K562 (cell line): Measurements from ENCODE around the gene BTAF1. TPM values are rescaled to one million over a fixed set of nuclear protein-coding genes. Genes with fewer than 3 reads are reported as not detected.

Experiments
- ATAC-seq: fragments of 200-7000 bp; cut with Tn5 transposase; 3 replicates; pipeline ENCODE4 v1.9.1; 2020; ENCODE audit warnings: moderate library complexity
- BruUV-seq: library from RNA; stranded (reverse); fragments of 400-500 nt; replicated peaks from 2 replicates; lab custom pipeline; 2021; lab: Mats Ljungman, UMichigan
- CTCF ChIA-PET: fragments of 300-600 bp; formaldehyde crosslinking; extraction: SDS; loops from one replicate; lab custom pipeline; 2021; ENCODE audit warnings: low intra/inter-chr PET ratio; lab: Yijun Ruan, JAX
- POLR2A ChIA-PET: fragments of 300-600, 350-650 bp; sonication (Branson Sonifier 250); formaldehyde crosslinking; extraction: SDS; loops from one replicate; lab custom pipeline; 2021; ENCODE audit warnings: antibody characterized with exemption, inconsistent platforms; lab: Yijun Ruan, JAX
- DNase-seq, 4 experiments: peaks; one replicate each; pipeline versions ENCODE4 v3.0.0 to v3.0.0-alpha.2; 2011 to 2018; ENCODE audit warnings: low spot score in 3 of 4, mixed read lengths in 3 of 4; ENCODE audit errors: extremely low read depth in 1 of 4
- FAIRE-seq: peaks from 2 replicates; lab custom pipeline; 2011; peaks lifted over from hg19 to GRCh38; lab: Jason Lieb, UNC
- H2AFZ ChIP-seq: 2 replicates; pipeline ENCODE4 v1.6.0; 2011; ENCODE audit warnings: low read depth, low read length, control low read depth, inconsistent platforms
- H3K27ac ChIP-seq: fragments of 200-600 bp; 3 replicates; pipeline ENCODE4 v1.8.0; 2011; ENCODE audit warnings: low read depth, mild to moderate bottlenecking, control low read depth, inconsistent platforms, low read length, moderate library complexity, mixed read lengths; ENCODE audit errors: extremely low read depth
- H3K27me3 ChIP-seq, 2 experiments: fragments of 300-600 bp in 1 of 2; 2 replicates in 1 of 2; 3 replicates in 1 of 2; pipeline versions ENCODE4 v1.6.0 to v1.8.0; 2011; ENCODE audit warnings: inconsistent platforms in 2 of 2, low read length in 2 of 2, mild to moderate bottlenecking in 1 of 2, mixed read lengths in 1 of 2, moderate library complexity in 1 of 2; ENCODE audit not compliant: control insufficient read depth in 2 of 2, insufficient read depth in 2 of 2
- H3K36me3 ChIP-seq: fragments of 300-600 bp; 3 replicates; pipeline ENCODE4 v1.8.0; 2011; ENCODE audit warnings: mild to moderate bottlenecking, low read length, inconsistent platforms; ENCODE audit not compliant: control insufficient read depth, insufficient read depth
- H3K4me1 ChIP-seq, 2 experiments: fragments of 200-600 bp in 1 of 2; replicated peaks in 1 of 2; 2 replicates in 1 of 2; 3 replicates in 1 of 2; pipeline versions ENCODE4 v1.5.1 to v1.8.0; 2011; ENCODE audit warnings: inconsistent platforms in 2 of 2, low read length in 2 of 2, mild to moderate bottlenecking in 1 of 2, mixed read lengths in 1 of 2, moderate library complexity in 1 of 2; ENCODE audit not compliant: control insufficient read depth in 2 of 2, insufficient read depth in 2 of 2
- H3K4me2 ChIP-seq: 2 replicates; pipeline ENCODE4 v1.6.1; 2011; ENCODE audit warnings: low read length, control low read depth, inconsistent platforms, mixed read lengths; ENCODE audit not compliant: insufficient read depth
- H3K4me3 ChIP-seq: fragments of 200-600 bp; sonication (generic), shearing (Covaris generic); 2 replicates; pipeline ENCODE4 v1.5.1; 2016; ENCODE audit warnings: control low read depth, inconsistent platforms
- H3K79me2 ChIP-seq: fragments of 200-600 bp; 3 replicates; pipeline ENCODE4 v1.8.0; 2011; ENCODE audit warnings: low read length, inconsistent platforms; ENCODE audit not compliant: control insufficient read depth, insufficient read depth
- H3K9ac ChIP-seq, 2 experiments: 2 replicates each; pipeline versions ENCODE4 v1.6.0 to v1.6.1; 2011; ENCODE audit warnings: low read depth in 2 of 2, low read length in 2 of 2, control low read depth in 1 of 2, inconsistent platforms in 1 of 2, mild to moderate bottlenecking in 1 of 2, mixed read lengths in 1 of 2; ENCODE audit not compliant: insufficient read depth in 1 of 2
- H3K9me1 ChIP-seq: one replicate; pipeline ENCODE4 v1.6.0; 2011; ENCODE audit warnings: inconsistent platforms, mild to moderate bottlenecking, low read length, moderate library complexity; ENCODE audit not compliant: control insufficient read depth, insufficient read depth
- H3K9me3 ChIP-seq: replicated peaks from 2 replicates; pipeline ENCODE4 v1.5.1; 2011; ENCODE audit warnings: low read depth, low read length, inconsistent platforms; ENCODE audit not compliant: control insufficient read depth, insufficient read depth
- H4K20me1 ChIP-seq: replicated peaks from 2 replicates; pipeline ENCODE4 v1.6.1; 2011; ENCODE audit warnings: low read length, inconsistent platforms, mixed read lengths; ENCODE audit not compliant: control insufficient read depth, insufficient read depth
- BRCA1 ChIP-seq, 2 experiments: fragments of 450-650 bp in 1 of 2; sonication (generic) in 1 of 2; formaldehyde crosslinking in 1 of 2; IDR thresholded peaks; 2 replicates each; pipeline versions ENCODE4 v1.5.0 to v1.6.1; 2017 to 2020; ENCODE audit warnings: mild to moderate bottlenecking in 1 of 2, missing genetic modification reagents in 1 of 2
- HDAC1 ChIP-seq, 2 experiments: fragments of 450-650 bp; IDR thresholded peaks; 2 replicates each; pipeline ENCODE4 v1.6.1; 2016 to 2017; ENCODE audit warnings: inconsistent platforms in 1 of 2, mild to moderate bottlenecking in 1 of 2, moderate library complexity in 1 of 2
- JUND ChIP-seq, 2 experiments: IDR thresholded peaks; 2 replicates in 1 of 2; 3 replicates in 1 of 2; pipeline ENCODE4 v1.6.1; 2011; ENCODE audit warnings: borderline replicate concordance in 2 of 2, low read depth in 2 of 2, low read length in 2 of 2, improper control_type of control experiment in 1 of 2, missing biosample characterization in 1 of 2, missing genetic modification characterization in 1 of 2, missing genetic modification reagents in 1 of 2
- NR3C1 ChIP-seq: sonication (generic); formaldehyde crosslinking; IDR thresholded peaks from 2 replicates; pipeline ENCODE4 v1.8.1; 2022; ENCODE audit warnings: missing genetic modification reagents
- TRIM24 ChIP-seq, 2 experiments: fragments of 450-650 bp; IDR thresholded peaks; 2 replicates each; pipeline ENCODE4 v1.6.1; 2016
- ZNF140 ChIP-seq: fragments of 250-450 bp; sonication (Bioruptor Pico); IDR thresholded peaks from 2 replicates; pipeline ENCODE4 v1.8.0; 2021; ENCODE audit warnings: moderate library complexity, mild to moderate bottlenecking, inconsistent platforms
- ZNF408 ChIP-seq: fragments of 250-450 bp; sonication (Bioruptor Pico); IDR thresholded peaks from 2 replicates; pipeline ENCODE4 v1.4.0; 2020; ENCODE audit warnings: low read depth, mild to moderate bottlenecking, moderate library complexity
- WGBS: fragments of 100-300 bp; shearing (Covaris generic); methylation state at CpG from one replicate; pipeline ENCODE4 v1.1.6; 2016; ENCODE audit warnings: low coverage, mixed read lengths; ENCODE audit not compliant: insufficient coverage; ENCODE audit errors: missing lambda C conversion rate; 5-methylcytosine and 5-hydroxymethylcytosine counted together
- in situ Hi-C: fragments of 300-500 bp; cut with MboI; formaldehyde crosslinking; loops from 4 replicates; pipeline ENCODE4 v1.15.0; 2018; ENCODE audit warnings: inconsistent platforms, mixed read lengths
- intact Hi-C: fragments of 100-400 bp; cut with micrococcal nuclease; formaldehyde crosslinking; loops from 2 replicates; pipeline ENCODE4 v1.14.2; 2022
- polyA plus RNA-seq, 8 experiments: library from polyadenylated mRNA; depleted of rRNA in 4 of 8; stranded (reverse) in 5 of 8; unstranded in 3 of 8; fragments of >200 nt; fragmentation: Nextera tagmentation in 2 of 8; fragmentation: Illumina TruSeq in 1 of 8; extraction: Ambion mirVana in 2 of 8; extraction: Trizol in 1 of 8; gene quantifications; 2 replicates each; pipeline versions ENCODE4 v1.2.1 to v1.2.3, GENCODE V29; 2011 to 2014; ENCODE audit warnings: inconsistent platforms in 1 of 8, missing spikeins in 1 of 8
- total RNA-seq, 7 experiments: library from RNA; depleted of rRNA in 6 of 7; stranded (reverse); fragments of >200 nt in 6 of 7; fragmentation: Illumina TruSeq in 2 of 7; extraction: Trizol in 2 of 7; gene quantifications; 2 replicates each; pipeline versions ENCODE4 v1.2.1 to v1.2.3, GENCODE V29; 2011 to 2021; ENCODE audit warnings: low replicate concordance in 1 of 7
- TF ChIP-seq, protein P1 (sequence below): fragments of 250-450 bp; sonication (Bioruptor Pico); IDR thresholded peaks from 2 replicates; pipeline ENCODE4 v1.8.0; 2022; ENCODE audit warnings: inconsistent platforms, mild to moderate bottlenecking, moderate library complexity, borderline replicate concordance

Gene BTAF1
- total and polyA plus RNA-seq, 9 of the 15 experiments (the other 6 are each of a cell fraction or from before 2014, with no cell fraction given): 6.6 to 70.7 (median 30.5) TPM

DNA sequence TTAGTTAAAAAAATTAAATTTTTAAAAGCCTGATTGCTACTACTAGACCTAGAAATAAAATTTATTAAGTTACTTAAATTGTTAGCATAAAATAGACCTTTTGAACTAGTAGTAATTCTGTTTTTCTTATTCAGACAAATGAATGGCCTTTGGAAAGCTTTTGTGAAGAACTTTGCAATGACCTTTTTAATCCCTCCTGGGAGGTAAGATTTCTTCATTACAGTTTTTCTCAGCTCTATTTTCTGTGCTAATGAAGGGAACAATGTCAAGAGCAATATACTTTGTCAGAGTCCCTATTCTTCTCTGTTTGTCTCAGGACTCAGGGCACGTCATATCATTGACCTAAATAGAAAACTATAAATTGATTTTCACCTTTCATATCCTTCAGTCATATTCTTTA is 33.5 kb downstream of the BTAF1 start:
- 100% methylated on average over 1 of the region's 1 CpG for WGBS
- intact Hi-C loops (no loop called here), in situ Hi-C loops (no loop called here)
- DNase-seq (no peak), ATAC-seq (no peak), FAIRE-seq (no peak)
- ChIA-PET POLR2A (no interaction called here), CTCF (no interaction called here)
- Histone ChIP-seq H4K20me1 (no peaks in the 10 kb centered on the region), H3K4me3 (no peak overlapping the region), H3K27ac (no peak overlapping the region), H3K9me3 (no peaks in the 10 kb centered on the region), H3K4me2 (no peak overlapping the region), H3K9ac (no peak overlapping the region), H2AFZ (no peak overlapping the region), H3K27me3 (no peaks in the 10 kb centered on the region), H3K79me2 (no peaks in the 10 kb centered on the region; the same call in 2 of the 3 replicates), H3K9me1 (no peaks in the 10 kb centered on the region), H3K4me1 (no peaks in the 10 kb centered on the region), H3K36me3 (peaks cover 84% of the 10 kb centered on the region)
- no peak for TF ChIP-seq ZNF408 (CRISPR knock-in tag)
- no peak for TF ChIP-seq JUND (IDR thresholded peaks at IDR 0.05; ENCODE audit: borderline replicate concordance, low read depth, low read length)
- TF ChIP-seq JUND (tag; IDR thresholded peaks at IDR 0.05; ENCODE audit: borderline replicate concordance, low read depth, low read length): no peak
- no peak for TF ChIP-seq NR3C1
- TF ChIP-seq, protein P1, sequence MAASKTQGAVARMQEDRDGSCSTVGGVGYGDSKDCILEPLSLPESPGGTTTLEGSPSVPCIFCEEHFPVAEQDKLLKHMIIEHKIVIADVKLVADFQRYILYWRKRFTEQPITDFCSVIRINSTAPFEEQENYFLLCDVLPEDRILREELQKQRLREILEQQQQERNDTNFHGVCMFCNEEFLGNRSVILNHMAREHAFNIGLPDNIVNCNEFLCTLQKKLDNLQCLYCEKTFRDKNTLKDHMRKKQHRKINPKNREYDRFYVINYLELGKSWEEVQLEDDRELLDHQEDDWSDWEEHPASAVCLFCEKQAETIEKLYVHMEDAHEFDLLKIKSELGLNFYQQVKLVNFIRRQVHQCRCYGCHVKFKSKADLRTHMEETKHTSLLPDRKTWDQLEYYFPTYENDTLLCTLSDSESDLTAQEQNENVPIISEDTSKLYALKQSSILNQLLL (CRISPR knock-in tag): no peak
- TF ChIP-seq TRIM24 (IDR thresholded peaks at IDR 0.05): no peak
- TF ChIP-seq HDAC1 (IDR thresholded peaks at IDR 0.05): no peak
- TF ChIP-seq BRCA1 (IDR thresholded peaks at IDR 0.05): no peak
- no peak for TF ChIP-seq BRCA1 (CRISPR knock-in tag; IDR thresholded peaks at IDR 0.05)
- TF ChIP-seq ZNF140 (CRISPR knock-in tag): no peak
- BruUV-seq: no TSS peak
